Measurements from ENCODE around the gene SNX25.
A peak's percentile ranks its signal among the peaks of the same experiment; 100 is the strongest.

SNX25 gene

DNA sequence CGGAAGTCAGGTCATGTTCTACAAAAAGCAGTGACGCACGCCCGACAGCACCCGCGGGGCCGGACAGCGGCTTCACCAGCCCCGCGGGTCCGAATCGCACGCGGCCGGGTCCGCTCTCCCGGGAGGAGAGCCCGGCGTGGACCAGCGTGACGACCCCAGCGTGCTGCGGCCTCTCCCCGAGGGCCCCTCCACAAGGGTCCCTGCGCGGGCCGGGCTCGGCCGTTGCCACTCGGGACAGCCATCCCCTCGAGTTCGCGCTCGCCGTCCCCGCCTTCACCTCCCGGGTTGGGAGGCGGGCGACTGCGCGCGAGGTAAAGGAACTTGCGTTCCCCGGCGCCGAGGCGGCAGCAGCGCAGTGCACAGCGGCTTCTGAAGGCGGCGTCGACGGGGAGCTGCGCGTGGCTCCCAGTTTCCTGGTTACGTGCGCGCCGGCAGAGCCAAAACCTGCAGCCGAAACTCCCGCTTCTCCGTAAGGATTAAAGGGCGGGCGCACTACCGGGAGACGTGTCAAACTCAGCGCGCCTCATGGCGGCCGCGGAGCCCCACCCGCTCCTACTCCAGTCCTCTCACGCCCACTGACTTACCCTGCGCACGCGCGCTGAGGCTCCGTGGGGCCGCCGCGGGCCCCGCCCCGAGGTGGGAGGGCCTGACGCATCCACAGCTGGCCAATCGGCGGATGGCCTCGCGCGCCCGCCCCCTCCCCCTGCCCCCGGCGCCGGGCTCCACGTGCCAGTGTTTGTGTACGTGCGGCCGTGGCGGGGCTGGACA is 186.7 kb downstream of the SNX25 start (continued):
- TF ChIP-seq PRDM1 (tag by site-specific recombination; IDR thresholded peaks at IDR 0.05) (0 out of 2 replicates have a peak, but pooled peaks have one; percentile 1), ZBTB1 (tag by site-specific recombination; IDR thresholded peaks at IDR 0.05) (no peak), ZNF513 (tag by site-specific recombination; IDR thresholded peaks at IDR 0.05) (no peak), ZNF140 (tag by site-specific recombination; IDR thresholded peaks at IDR 0.05) (no peak), GFI1B (tag by site-specific recombination; IDR thresholded peaks at IDR 0.05) (no peak), ZBTB21 (tag by site-specific recombination; IDR thresholded peaks at IDR 0.05) (peak; percentile 95; the same call in 1 of the 2 replicates), TCF7L2 (IDR thresholded peaks at IDR 0.05; ENCODE audit: borderline replicate concordance, low read depth, low read length) (no peak), ZNF155 (tag by site-specific recombination; IDR thresholded peaks at IDR 0.05) (no peak), ZNF24 (tag by site-specific recombination; IDR thresholded peaks at IDR 0.05) (no peak), ZNF114 (tag by site-specific recombination; IDR thresholded peaks at IDR 0.05) (no peak), ZNF174 (tag by site-specific recombination; IDR thresholded peaks at IDR 0.05) (no peak), ZNF473 (tag by site-specific recombination; IDR thresholded peaks at IDR 0.05) (no peak), ZNF366 (tag by site-specific recombination; conservative IDR thresholded peaks at IDR 0.05) (no peak), ZNF423 (tag by site-specific recombination; IDR thresholded peaks at IDR 0.05) (no peak), ZNF146 (tag by site-specific recombination; IDR thresholded peaks at IDR 0.05) (no peak), GLI2 (tag by site-specific recombination; IDR thresholded peaks at IDR 0.05; ENCODE audit: borderline replicate concordance, low read depth) (no peak), ZNF776 (tag by site-specific recombination; IDR thresholded peaks at IDR 0.05; ENCODE audit: borderline replicate concordance) (no peak), ZNF239 (tag by site-specific recombination; IDR thresholded peaks at IDR 0.05) (no peak), ZNF221 (tag by site-specific recombination; IDR thresholded peaks at IDR 0.05; ENCODE audit: borderline replicate concordance) (no peak), MZF1 (tag by site-specific recombination; IDR thresholded peaks at IDR 0.05; ENCODE audit: borderline replicate concordance) (no peak), ZNF433 (tag by site-specific recombination; IDR thresholded peaks at IDR 0.05; ENCODE audit: low read depth) (no peak), OSR2 (tag by site-specific recombination; IDR thresholded peaks at IDR 0.05) (peak; percentile 62), ZFP41 (tag by site-specific recombination; IDR thresholded peaks at IDR 0.05; ENCODE audit: borderline replicate concordance) (no peak), HOXD13 (CRISPR knock-in tag; IDR thresholded peaks at IDR 0.05; ENCODE audit: borderline replicate concordance) (no peak)
- TF ChIP-seq, protein P1, sequence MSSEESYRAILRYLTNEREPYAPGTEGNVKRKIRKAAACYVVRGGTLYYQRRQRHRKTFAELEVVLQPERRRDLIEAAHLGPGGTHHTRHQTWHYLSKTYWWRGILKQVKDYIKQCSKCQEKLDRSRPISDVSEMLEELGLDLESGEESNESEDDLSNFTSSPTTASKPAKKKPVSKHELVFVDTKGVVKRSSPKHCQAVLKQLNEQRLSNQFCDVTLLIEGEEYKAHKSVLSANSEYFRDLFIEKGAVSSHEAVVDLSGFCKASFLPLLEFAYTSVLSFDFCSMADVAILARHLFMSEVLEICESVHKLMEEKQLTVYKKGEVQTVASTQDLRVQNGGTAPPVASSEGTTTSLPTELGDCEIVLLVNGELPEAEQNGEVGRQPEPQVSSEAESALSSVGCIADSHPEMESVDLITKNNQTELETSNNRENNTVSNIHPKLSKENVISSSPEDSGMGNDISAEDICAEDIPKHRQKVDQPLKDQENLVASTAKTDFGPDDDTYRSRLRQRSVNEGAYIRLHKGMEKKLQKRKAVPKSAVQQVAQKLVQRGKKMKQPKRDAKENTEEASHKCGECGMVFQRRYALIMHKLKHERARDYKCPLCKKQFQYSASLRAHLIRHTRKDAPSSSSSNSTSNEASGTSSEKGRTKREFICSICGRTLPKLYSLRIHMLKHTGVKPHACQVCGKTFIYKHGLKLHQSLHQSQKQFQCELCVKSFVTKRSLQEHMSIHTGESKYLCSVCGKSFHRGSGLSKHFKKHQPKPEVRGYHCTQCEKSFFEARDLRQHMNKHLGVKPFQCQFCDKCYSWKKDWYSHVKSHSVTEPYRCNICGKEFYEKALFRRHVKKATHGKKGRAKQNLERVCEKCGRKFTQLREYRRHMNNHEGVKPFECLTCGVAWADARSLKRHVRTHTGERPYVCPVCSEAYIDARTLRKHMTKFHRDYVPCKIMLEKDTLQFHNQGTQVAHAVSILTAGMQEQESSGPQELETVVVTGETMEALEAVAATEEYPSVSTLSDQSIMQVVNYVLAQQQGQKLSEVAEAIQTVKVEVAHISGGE (tag by site-specific recombination; conservative IDR thresholded peaks at IDR 0.05; ENCODE audit: low read depth): 0 out of 2 replicates have a peak, but pooled peaks have one; percentile 12
- TF ChIP-seq, protein P2, sequence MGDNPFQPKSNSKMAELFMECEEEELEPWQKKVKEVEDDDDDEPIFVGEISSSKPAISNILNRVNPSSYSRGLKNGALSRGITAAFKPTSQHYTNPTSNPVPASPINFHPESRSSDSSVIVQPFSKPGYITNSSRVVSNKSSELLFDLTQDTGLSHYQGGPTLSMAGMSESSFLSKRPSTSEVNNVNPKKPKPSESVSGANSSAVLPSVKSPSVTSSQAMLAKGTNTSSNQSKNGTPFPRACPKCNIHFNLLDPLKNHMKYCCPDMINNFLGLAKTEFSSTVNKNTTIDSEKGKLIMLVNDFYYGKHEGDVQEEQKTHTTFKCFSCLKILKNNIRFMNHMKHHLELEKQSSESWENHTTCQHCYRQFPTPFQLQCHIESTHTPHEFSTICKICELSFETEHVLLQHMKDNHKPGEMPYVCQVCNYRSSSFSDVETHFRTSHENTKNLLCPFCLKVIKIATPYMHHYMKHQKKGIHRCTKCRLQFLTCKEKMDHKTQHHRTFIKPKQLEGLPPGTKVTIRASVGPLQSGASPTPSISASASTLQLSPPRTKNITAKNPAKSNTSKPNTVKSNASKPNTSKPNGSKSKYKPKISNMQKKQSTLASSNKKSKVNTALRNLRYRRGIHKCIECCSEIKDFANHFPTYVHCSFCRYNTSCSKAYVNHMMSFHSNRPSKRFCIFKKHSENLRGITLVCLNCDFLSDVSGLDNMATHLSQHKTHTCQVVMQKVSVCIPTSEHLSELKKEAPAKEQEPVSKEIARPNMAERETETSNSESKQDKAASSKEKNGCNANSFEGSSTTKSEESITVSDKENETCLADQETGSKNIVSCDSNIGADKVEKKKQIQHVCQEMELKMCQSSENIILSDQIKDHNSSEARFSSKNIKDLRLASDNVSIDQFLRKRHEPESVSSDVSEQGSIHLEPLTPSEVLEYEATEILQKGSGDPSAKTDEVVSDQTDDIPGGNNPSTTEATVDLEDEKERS (tag by site-specific recombination; IDR thresholded peaks at IDR 0.05): no peak
- TF ChIP-seq, protein P3, sequence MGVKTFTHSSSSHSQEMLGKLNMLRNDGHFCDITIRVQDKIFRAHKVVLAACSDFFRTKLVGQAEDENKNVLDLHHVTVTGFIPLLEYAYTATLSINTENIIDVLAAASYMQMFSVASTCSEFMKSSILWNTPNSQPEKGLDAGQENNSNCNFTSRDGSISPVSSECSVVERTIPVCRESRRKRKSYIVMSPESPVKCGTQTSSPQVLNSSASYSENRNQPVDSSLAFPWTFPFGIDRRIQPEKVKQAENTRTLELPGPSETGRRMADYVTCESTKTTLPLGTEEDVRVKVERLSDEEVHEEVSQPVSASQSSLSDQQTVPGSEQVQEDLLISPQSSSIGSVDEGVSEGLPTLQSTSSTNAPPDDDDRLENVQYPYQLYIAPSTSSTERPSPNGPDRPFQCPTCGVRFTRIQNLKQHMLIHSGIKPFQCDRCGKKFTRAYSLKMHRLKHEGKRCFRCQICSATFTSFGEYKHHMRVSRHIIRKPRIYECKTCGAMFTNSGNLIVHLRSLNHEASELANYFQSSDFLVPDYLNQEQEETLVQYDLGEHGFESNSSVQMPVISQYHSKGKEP (tag by site-specific recombination; IDR thresholded peaks at IDR 0.05): no peak; the same call in 1 of the 2 replicates
- TF ChIP-seq, protein P4, sequence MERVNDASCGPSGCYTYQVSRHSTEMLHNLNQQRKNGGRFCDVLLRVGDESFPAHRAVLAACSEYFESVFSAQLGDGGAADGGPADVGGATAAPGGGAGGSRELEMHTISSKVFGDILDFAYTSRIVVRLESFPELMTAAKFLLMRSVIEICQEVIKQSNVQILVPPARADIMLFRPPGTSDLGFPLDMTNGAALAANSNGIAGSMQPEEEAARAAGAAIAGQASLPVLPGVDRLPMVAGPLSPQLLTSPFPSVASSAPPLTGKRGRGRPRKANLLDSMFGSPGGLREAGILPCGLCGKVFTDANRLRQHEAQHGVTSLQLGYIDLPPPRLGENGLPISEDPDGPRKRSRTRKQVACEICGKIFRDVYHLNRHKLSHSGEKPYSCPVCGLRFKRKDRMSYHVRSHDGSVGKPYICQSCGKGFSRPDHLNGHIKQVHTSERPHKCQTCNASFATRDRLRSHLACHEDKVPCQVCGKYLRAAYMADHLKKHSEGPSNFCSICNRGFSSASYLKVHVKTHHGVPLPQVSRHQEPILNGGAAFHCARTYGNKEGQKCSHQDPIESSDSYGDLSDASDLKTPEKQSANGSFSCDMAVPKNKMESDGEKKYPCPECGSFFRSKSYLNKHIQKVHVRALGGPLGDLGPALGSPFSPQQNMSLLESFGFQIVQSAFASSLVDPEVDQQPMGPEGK (tag by site-specific recombination; IDR thresholded peaks at IDR 0.05): 0 out of 2 replicates have a peak, but pooled peaks have one; percentile 61
